ENCODE measurements around the gene ZBTB20.

The ZBTB20 gene

DNA sequence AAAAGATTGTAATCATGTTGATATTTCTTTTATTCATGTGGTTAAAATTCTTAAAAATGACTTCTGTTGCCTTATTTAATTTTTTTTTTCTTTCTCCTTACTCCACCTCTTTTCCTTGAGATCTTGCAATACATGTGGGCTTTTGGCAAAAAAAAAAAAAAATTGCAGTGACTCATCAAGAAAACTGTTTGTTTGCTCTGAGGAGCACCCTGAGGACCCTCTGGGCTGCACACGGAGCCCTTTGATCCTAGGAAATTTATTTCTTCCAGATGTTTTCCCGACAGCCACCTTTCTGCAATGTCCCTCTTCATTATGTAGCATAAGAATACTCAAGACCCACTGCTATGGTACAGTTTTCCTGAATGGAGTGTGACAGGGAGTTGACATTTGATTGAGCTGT lies 371.7 kb downstream of the ZBTB20 start:
- H3K27me3 ChIP-seq (ENCODE audit: control insufficient read depth in 5 of 5, insufficient read depth in 4 of 5, low read length in 5 of 5) = no peaks in the 10 kb centered on the region
- peaks cover 0 to 5% (median 0%) of the 10 kb centered on the region in 5 donors for H3K4me1 ChIP-seq (ENCODE audit: control insufficient read depth in 5 of 5, insufficient read depth in 5 of 5, low read length in 5 of 5)
- no peak overlapping the region for H3K4me3 ChIP-seq (ENCODE audit: low read depth in 1 of 5, low read length in 5 of 5)
- H3K36me3 ChIP-seq (ENCODE audit: control insufficient read depth in 5 of 5, insufficient read depth in 5 of 5, low read length in 5 of 5) = peaks cover 0 to 3% (median 0%) of the 10 kb centered on the region in 5 donors
- peaks cover 2 to 12% (median 5%) of the 10 kb centered on the region in 5 donors for H3K9me3 ChIP-seq (ENCODE audit: control insufficient read depth in 5 of 5, low read length in 5 of 5)
- H3K27ac ChIP-seq (ENCODE audit: low read depth, low read length) = no peak overlapping the region
- no peak overlapping the region for H3K9ac ChIP-seq (ENCODE audit: low read length in 5 of 5)

DNA sequence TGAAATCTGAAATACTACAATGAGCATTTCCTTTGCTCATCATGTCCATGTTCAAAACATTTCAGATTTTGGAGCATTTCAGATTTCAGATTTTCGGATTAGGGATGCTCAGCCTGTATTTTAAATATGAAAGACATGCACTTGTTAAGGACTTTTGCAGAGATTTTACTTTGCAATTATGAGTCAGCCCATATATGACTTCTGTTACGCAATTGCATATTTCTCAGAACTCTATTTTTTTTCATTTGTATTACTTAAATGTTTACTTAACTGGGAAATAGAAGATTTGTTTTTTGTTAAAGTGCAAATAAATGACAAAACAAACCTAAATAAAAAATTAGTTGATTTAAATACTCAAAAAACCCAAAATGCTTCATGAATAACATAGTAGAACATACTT lies 376.2 kb downstream of the ZBTB20 start:
- Histone ChIP-seq H3K36me3 (ENCODE audit: control insufficient read depth in 5 of 5, insufficient read depth in 5 of 5, low read length in 5 of 5) (peaks cover 0 to 3% (median 0%) of the 10 kb centered on the region in 5 donors), H3K4me3 (ENCODE audit: low read depth in 1 of 5, low read length in 5 of 5) (no peak overlapping the region), H3K9ac (ENCODE audit: low read length in 5 of 5) (no peak overlapping the region), H3K9me3 (ENCODE audit: control insufficient read depth in 5 of 5, low read length in 5 of 5) (peaks cover 0 to 9% (median 5%) of the 10 kb centered on the region in 5 donors), H3K27me3 (ENCODE audit: control insufficient read depth in 5 of 5, insufficient read depth in 4 of 5, low read length in 5 of 5) (no peaks in the 10 kb centered on the region), H3K4me1 (ENCODE audit: control insufficient read depth in 5 of 5, insufficient read depth in 5 of 5, low read length in 5 of 5) (peaks cover 0 to 5% (median 5%) of the 10 kb centered on the region in 5 donors), H3K27ac (ENCODE audit: low read depth, low read length) (no peak overlapping the region)

DNA sequence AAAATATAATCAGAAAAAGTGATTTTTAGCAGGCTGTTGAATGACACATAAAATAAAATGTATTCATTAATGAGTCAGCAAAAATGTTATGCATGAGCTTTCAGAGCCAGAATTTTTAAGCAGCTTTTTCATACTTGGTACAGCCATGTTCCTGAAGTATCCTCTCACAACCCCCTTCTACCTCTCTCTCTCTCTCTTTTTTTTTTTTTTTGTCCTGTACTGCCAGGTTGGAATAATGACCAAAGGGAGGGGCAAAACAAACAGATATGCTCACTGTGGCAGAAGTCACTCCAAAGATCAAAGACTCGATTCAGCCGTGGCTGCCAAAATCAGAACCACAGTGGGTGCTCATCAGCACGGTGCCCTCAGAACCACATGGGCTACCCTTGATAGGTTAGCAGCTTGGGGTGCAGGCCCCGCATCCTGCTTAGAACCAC lies 383.0 kb downstream of the ZBTB20 start:
- Histone ChIP-seq H3K9ac (ENCODE audit: low read length in 5 of 5) (no peak overlapping the region), H3K4me1 (ENCODE audit: control insufficient read depth in 5 of 5, insufficient read depth in 5 of 5, low read length in 5 of 5) (peaks cover 0 to 15% (median 13%) of the 10 kb centered on the region in 5 donors), H3K4me3 (ENCODE audit: low read depth in 1 of 5, low read length in 5 of 5) (no peak overlapping the region), H3K9me3 (ENCODE audit: control insufficient read depth in 5 of 5, low read length in 5 of 5) (no peaks in the 10 kb centered on the region), H3K36me3 (ENCODE audit: control insufficient read depth in 5 of 5, insufficient read depth in 5 of 5, low read length in 5 of 5) (no peaks in the 10 kb centered on the region), H3K27me3 (ENCODE audit: control insufficient read depth in 5 of 5, insufficient read depth in 4 of 5, low read length in 5 of 5) (no peaks in the 10 kb centered on the region), H3K27ac (ENCODE audit: low read depth, low read length) (no peak overlapping the region)

DNA sequence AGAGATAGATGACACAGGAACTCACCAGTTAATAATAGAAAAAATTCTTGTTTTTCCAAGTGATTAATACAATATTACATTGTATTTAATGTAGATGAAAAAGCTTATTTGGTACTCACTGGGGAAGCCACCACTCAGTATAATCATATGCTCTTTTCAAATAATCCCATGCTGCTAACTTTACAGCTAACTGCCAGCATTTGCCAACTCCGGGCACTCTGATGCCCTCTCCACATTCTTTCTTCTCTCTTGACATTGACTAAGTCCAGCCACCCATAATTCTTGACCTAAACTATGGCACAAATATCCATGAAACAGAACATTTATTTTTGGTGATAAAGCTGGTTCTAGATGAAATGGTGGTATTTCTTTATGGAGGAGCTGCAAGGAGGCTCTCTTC lies 384.9 kb downstream of the ZBTB20 start:
- H3K9me3 ChIP-seq (ENCODE audit: control insufficient read depth in 5 of 5, low read length in 5 of 5) = no peaks in the 10 kb centered on the region

DNA sequence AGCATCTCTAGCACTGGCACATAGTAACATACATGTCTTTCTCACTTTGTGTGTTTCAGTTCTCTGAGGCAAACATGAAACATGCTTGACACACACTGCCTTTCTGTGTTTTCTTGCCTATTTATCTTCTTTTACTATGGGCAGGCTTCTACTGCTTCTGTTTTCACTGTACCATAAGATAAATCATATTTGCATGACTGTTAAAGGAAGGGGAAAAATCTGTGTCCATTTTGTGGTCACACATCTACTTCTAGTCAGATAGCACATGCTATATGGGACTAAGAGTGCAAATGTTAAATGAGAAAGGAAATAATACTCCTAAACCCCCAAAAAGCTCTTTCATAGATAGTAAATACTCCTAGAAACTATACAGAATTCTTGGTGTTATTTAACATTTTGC lies 386.4 kb downstream of the ZBTB20 start:
- Histone ChIP-seq H3K36me3 (ENCODE audit: control insufficient read depth in 5 of 5, insufficient read depth in 5 of 5, low read length in 5 of 5) (no peaks in the 10 kb centered on the region), H3K4me3 (ENCODE audit: low read depth in 1 of 5, low read length in 5 of 5) (no peak overlapping the region), H3K9me3 (ENCODE audit: control insufficient read depth in 5 of 5, low read length in 5 of 5) (no peaks in the 10 kb centered on the region), H3K4me1 (ENCODE audit: control insufficient read depth in 5 of 5, insufficient read depth in 5 of 5, low read length in 5 of 5) (peaks cover 0 to 22% (median 18%) of the 10 kb centered on the region in 5 donors), H3K27me3 (ENCODE audit: control insufficient read depth in 5 of 5, insufficient read depth in 4 of 5, low read length in 5 of 5) (no peaks in the 10 kb centered on the region), H3K27ac (ENCODE audit: low read depth, low read length) (no peak overlapping the region), H3K9ac (ENCODE audit: low read length in 5 of 5) (no peak overlapping the region)

More for the DNA sequence above, 384.9 kb downstream of the ZBTB20 start:
- Histone ChIP-seq H3K4me1 (ENCODE audit: control insufficient read depth in 5 of 5, insufficient read depth in 5 of 5, low read length in 5 of 5) (peaks cover 0 to 18% (median 14%) of the 10 kb centered on the region in 5 donors), H3K27me3 (ENCODE audit: control insufficient read depth in 5 of 5, insufficient read depth in 4 of 5, low read length in 5 of 5) (no peaks in the 10 kb centered on the region), H3K4me3 (ENCODE audit: low read depth in 1 of 5, low read length in 5 of 5) (no peak overlapping the region), H3K27ac (ENCODE audit: low read depth, low read length) (no peak overlapping the region), H3K9ac (ENCODE audit: low read length in 5 of 5) (no peak overlapping the region), H3K36me3 (ENCODE audit: control insufficient read depth in 5 of 5, insufficient read depth in 5 of 5, low read length in 5 of 5) (no peaks in the 10 kb centered on the region)

DNA sequence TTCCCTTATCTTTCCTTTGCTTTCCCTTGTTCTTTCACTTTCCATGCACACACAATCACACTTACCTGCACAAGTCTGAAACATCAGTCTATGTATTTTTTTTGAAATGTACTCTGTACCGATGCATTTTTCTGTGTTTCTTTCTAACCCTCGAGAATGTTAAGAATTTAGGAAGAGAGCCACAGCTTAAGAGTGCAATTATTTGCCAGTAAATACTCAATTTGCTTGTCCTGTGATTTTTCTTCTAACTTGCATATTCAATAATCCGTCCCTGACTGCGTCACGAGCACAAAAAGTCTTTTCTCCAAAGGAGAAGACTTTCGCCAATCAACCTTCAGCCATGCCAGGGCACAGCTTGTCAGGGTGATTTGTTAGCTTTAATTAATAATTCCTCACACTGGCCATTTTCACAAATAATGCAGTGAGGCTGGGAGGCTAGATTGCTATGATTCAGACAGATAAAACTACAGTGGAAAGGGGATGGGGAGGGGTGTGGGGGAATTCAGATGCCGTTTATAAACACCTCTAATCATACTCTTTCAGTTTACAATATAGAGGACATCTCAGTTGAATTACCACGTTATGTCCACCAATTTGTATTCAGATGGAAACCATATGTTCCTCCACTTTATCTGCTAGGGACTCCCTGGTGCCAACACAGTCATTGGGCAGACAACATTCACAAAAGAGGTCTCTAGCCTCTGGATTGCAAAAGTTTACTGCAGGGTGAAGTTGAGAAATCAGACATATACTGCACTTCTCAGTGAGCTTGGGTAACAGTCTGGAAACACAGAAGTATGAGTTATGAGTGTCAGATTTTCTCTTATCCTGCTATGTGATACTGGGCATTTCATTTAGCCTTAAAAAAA lies 388.0 kb downstream of the ZBTB20 start:
- no peaks in the 10 kb centered on the region for H3K27me3 ChIP-seq (ENCODE audit: control insufficient read depth in 5 of 5, insufficient read depth in 4 of 5, low read length in 5 of 5)
- H3K27ac ChIP-seq (ENCODE audit: low read depth, low read length) = peak overlapping the region; percentile 79
- H3K9ac ChIP-seq (ENCODE audit: low read length in 5 of 5) = peak overlapping the region; percentile 22 to 85 (median 45)
- no peaks in the 10 kb centered on the region for H3K36me3 ChIP-seq (ENCODE audit: control insufficient read depth in 5 of 5, insufficient read depth in 5 of 5, low read length in 5 of 5)
- H3K4me3 ChIP-seq (ENCODE audit: low read depth in 1 of 5, low read length in 5 of 5) = peak overlapping the region; percentile 55 to 67 (median 66)
- peaks cover 0 to 25% (median 16%) of the 10 kb centered on the region in 5 donors for H3K4me1 ChIP-seq (ENCODE audit: control insufficient read depth in 5 of 5, insufficient read depth in 5 of 5, low read length in 5 of 5)
- no peaks in the 10 kb centered on the region for H3K9me3 ChIP-seq (ENCODE audit: control insufficient read depth in 5 of 5, low read length in 5 of 5)

DNA sequence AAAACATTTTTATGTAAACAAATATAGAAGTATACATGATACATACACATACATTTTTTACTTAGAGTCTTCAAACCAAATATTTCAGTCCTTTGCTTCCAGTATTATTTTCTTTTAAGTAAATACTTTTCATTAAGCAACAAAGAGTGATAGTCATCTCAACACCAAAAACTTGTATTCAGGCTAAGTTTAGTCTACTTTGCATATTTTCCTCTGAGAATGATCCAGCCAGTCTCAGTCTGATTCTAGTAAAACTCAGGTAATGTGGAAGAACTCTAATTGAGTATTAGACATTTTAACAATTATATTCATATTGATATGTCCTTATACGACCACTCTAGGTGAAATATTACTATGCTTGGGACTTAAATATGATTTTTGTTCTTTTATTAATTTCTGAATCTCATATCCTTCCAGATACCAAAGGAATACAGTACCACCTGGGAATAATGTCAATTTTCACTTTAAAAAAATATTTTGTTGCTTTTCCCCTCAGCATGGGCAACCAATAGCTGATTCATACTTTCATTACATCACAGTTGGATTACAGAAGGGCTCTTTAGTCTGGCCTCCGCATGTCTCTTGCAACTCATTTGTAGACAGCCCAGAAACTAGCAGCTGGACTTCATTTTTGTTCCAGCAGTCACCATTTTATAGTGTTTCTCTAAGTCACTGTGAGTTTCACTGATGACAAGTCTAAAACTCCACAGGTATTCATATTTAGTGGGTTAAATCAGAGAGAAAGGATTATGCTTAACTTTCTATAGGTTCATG lies 390.4 kb downstream of the ZBTB20 start:
- H3K4me3 ChIP-seq (ENCODE audit: low read depth in 1 of 5, low read length in 5 of 5) = peak overlapping the region in 4 of 5 donors; percentile 7 to 55 (median 38)
- H3K9ac ChIP-seq (ENCODE audit: low read length in 5 of 5) = peak overlapping the region in 2 of 5 donors; percentile 64 to 85
- H3K27ac ChIP-seq (ENCODE audit: low read depth, low read length) = peak overlapping the region; percentile 66

DNA sequence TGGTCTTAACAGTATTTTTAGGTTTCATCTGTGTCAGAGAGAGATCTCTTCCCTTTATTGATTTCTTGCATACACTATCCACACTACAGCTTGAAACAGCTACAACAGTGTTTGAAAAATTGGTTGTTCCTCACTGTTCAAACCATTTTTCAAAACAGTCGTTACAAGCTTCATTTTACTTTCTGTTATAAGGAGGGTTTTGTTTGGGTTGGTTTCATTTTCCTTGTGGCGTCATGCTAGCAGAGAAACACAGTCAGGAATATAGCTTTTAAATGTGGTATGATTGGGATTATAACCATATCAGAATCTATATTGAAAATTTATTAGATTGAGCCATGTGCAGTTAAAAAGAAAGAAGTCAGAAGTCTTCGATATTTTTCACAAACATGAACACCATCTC lies 400.6 kb downstream of the ZBTB20 start:
- peak overlapping the region in 4 of 5 donors; percentile 15 to 58 (median 46) for H3K9ac ChIP-seq (ENCODE audit: low read length in 5 of 5)
- H3K36me3 ChIP-seq (ENCODE audit: control insufficient read depth in 5 of 5, insufficient read depth in 5 of 5, low read length in 5 of 5) = no peaks in the 10 kb centered on the region
- no peaks in the 10 kb centered on the region for H3K27me3 ChIP-seq (ENCODE audit: control insufficient read depth in 5 of 5, insufficient read depth in 4 of 5, low read length in 5 of 5)
- peak overlapping the region; percentile 50 for H3K27ac ChIP-seq (ENCODE audit: low read depth, low read length)
- H3K9me3 ChIP-seq (ENCODE audit: control insufficient read depth in 5 of 5, low read length in 5 of 5) = no peaks in the 10 kb centered on the region
- peaks cover 0 to 24% (median 13%) of the 10 kb centered on the region in 5 donors for H3K4me1 ChIP-seq (ENCODE audit: control insufficient read depth in 5 of 5, insufficient read depth in 5 of 5, low read length in 5 of 5)
- peak overlapping the region in 4 of 5 donors; percentile 33 to 53 (median 43) for H3K4me3 ChIP-seq (ENCODE audit: low read depth in 1 of 5, low read length in 5 of 5)

More for the DNA sequence above, 390.4 kb downstream of the ZBTB20 start:
- H3K9me3 ChIP-seq (ENCODE audit: control insufficient read depth in 5 of 5, low read length in 5 of 5) = no peaks in the 10 kb centered on the region
- no peaks in the 10 kb centered on the region for H3K27me3 ChIP-seq (ENCODE audit: control insufficient read depth in 5 of 5, insufficient read depth in 4 of 5, low read length in 5 of 5)
- peaks cover 0 to 18% (median 9%) of the 10 kb centered on the region in 5 donors for H3K4me1 ChIP-seq (ENCODE audit: control insufficient read depth in 5 of 5, insufficient read depth in 5 of 5, low read length in 5 of 5)
- no peaks in the 10 kb centered on the region for H3K36me3 ChIP-seq (ENCODE audit: control insufficient read depth in 5 of 5, insufficient read depth in 5 of 5, low read length in 5 of 5)

DNA sequence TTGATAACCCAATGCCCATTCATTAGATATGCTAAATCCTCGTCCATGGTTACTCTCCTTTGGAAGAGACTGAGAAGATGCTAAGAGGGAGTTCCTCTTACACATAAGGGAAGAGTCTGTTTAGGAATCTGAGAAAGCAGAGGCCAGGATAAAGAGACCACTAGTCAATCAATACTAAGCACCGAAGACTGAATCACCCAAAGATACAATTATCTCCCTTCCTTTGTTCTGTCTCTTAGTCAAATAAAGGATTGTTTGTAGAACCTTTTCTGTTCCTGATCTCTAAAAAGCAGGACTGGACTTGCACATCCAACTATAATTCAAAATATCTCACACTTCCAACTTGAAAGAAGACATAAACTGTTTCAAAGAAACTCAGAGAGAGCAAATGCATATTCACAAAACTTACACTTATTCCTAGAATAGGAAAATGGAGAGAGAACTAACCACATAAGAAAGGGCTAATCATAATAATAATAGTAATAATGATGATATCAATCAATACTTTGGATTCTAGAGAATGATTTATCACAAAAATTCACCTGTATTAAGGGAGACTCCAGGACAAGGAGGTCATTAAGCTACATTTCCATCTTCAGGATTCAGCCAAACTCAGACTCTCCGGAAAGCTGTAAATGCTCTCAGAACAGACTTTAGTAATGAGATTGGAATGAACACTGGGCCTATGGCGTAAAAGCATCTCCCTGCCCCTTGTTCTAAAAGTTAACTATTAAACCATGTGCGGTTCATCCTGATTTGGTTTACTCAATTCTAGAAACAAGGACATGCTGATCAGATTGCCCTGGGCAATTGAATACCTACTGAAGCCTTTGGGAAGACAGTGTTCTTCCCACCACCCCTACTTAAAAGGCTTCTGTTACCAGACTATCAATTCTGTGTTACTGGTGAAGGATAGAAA lies 401.5 kb downstream of the ZBTB20 start:
- Histone ChIP-seq H3K4me3 (ENCODE audit: low read depth in 1 of 5, low read length in 5 of 5) (no peak overlapping the region), H3K27ac (ENCODE audit: low read depth, low read length) (peak overlapping the region; percentile 50)

More for the DNA sequence above, 401.5 kb downstream of the ZBTB20 start:
- Histone ChIP-seq H3K36me3 (ENCODE audit: control insufficient read depth in 5 of 5, insufficient read depth in 5 of 5, low read length in 5 of 5) (no peaks in the 10 kb centered on the region), H3K27me3 (ENCODE audit: control insufficient read depth in 5 of 5, insufficient read depth in 4 of 5, low read length in 5 of 5) (no peaks in the 10 kb centered on the region), H3K9ac (ENCODE audit: low read length in 5 of 5) (peak overlapping the region in 3 of 5 donors; percentile 38 to 58 (median 53)), H3K4me1 (ENCODE audit: control insufficient read depth in 5 of 5, insufficient read depth in 5 of 5, low read length in 5 of 5) (peaks cover 0 to 24% (median 13%) of the 10 kb centered on the region in 5 donors), H3K9me3 (ENCODE audit: control insufficient read depth in 5 of 5, low read length in 5 of 5) (no peaks in the 10 kb centered on the region)
